Activated CD4-positive, alpha-beta T cell treated with anti-CD3 and anti-CD28 coated beads for 36 hours (primary cell): ENCODE data around the gene KATNB1. TPM values are rescaled to one million over a fixed set of nuclear protein-coding genes. Genes with fewer than 3 reads are reported as not detected.

ENCODE experiments used
- ATAC-seq: fragments of 200-7000 bp; cut with Tn5 transposase; one replicate; pipeline ENCODE4 v1.10.0; 2021; ENCODE audit warnings: mild to moderate bottlenecking, moderate library complexity
- CTCF ChIA-PET: fragments of 350-600 bp; sonication (Branson Sonifier 250); formaldehyde crosslinking; loops from one replicate; lab custom pipeline; 2021; ENCODE audit warnings: antibody characterized with exemption; lab: Charles Lee
- POLR2A ChIA-PET: fragments of 350-600 bp; sonication (Branson Sonifier 250); formaldehyde crosslinking; loops from one replicate; lab custom pipeline; 2021; ENCODE audit warnings: antibody characterized with exemption, inconsistent platforms; lab: Charles Lee
- DNase-seq: peaks from one replicate; pipeline ENCODE4 v3.0.0-alpha.2; 2020
- H3K27ac Mint-ChIP-seq: one replicate; pipeline ENCODE4 v1.8.0; 2021; ENCODE audit warnings: mixed read lengths
- H3K27me3 Mint-ChIP-seq: one replicate; pipeline ENCODE4 v1.8.0; 2021; ENCODE audit warnings: mixed read lengths
- H3K36me3 Mint-ChIP-seq: one replicate; pipeline ENCODE4 v1.8.0; 2021; ENCODE audit warnings: low read depth, mixed read lengths
- H3K4me1 Mint-ChIP-seq: one replicate; pipeline ENCODE4 v1.8.0; 2021; ENCODE audit warnings: mixed read lengths
- H3K4me3 Mint-ChIP-seq: one replicate; pipeline ENCODE4 v1.8.0; 2021; ENCODE audit warnings: mild to moderate bottlenecking, moderate library complexity, mixed read lengths
- H3K9me3 Mint-ChIP-seq: one replicate; pipeline ENCODE4 v1.8.0; 2021; ENCODE audit warnings: low read depth, mixed read lengths
- intact Hi-C, 2 experiments: fragments of 100-400 bp; cut with DNase I in 1 of 2; cut with micrococcal nuclease in 1 of 2; formaldehyde crosslinking; loops; one replicate each; pipeline versions ENCODE4 v1.14.2 to v1.15.1; 2022 to 2024; cut with DNase I, micrococcal nuclease
- microRNA-seq: library from miRNA; unstranded; fragments of <30 nt; microRNA quantifications from one replicate; pipeline ENCODE4 v1.2.0, GENCODE V29; 2021; ENCODE audit warnings: borderline replicate concordance
- total RNA-seq, 2 experiments: library from RNA; stranded (reverse); gene quantifications; one replicate each; pipeline ENCODE4 v1.2.3, GENCODE V29; 2021

The KATNB1 gene
- total RNA-seq, 2 experiments from 2014 or later, result 28.1 to 29.3 TPM

GRCh38 chr16:57805176-57805575, 69.6 kb downstream of the KATNB1 start:
- ATAC-seq, result no peak
- Mint-ChIP-seq H3K4me3 (no peak overlapping the region), H3K27ac (no peak overlapping the region), H3K9me3 (no peaks in the 10 kb centered on the region), H3K4me1 (peaks cover 27% of the 10 kb centered on the region), H3K36me3 (no peaks in the 10 kb centered on the region), H3K27me3 (peaks cover 27% of the 10 kb centered on the region)
- ChIA-PET POLR2A (no interaction called here), CTCF (no interaction called here)
- no peak for DNase-seq
- intact Hi-C loops, result loop anchor here (5.0 to 10.0 kb wide), 2 partner anchors 190 to 208 kb away; no protein-coding TSS in a partner anchor

Small RNA genes within 50 kb of the gene (microRNA-seq; reads per million reads assigned to microRNA genes)
- gene MIR6772, result not detected

Other genes starting within 250 kb of the KATNB1 start
- gene DOK4, start 249.3 kb upstream of the KATNB1 start, total RNA-seq, result 1 to 10 TPM; 5.7 to 6.7 TPM
- gene CCDC102A, start 199.2 kb upstream of the KATNB1 start, total RNA-seq, result 1 to 10 TPM; 8.8 to 9.0 TPM
- 1 to 10 TPM; 3.0 to 4.9 TPM for gene ADGRG5, start 193.1 kb upstream of the KATNB1 start, total RNA-seq
- gene ADGRG1, start 107.1 kb upstream of the KATNB1 start, total RNA-seq, result 1 to 10 TPM; 6.3 to 6.8 TPM
- not detected for gene ADGRG3, start 67.5 kb upstream of the KATNB1 start, total RNA-seq
- under 1 TPM in 1 of 2 experiments, not detected in 1; 0.05 TPM for gene DRC7, start 41.0 kb upstream of the KATNB1 start, total RNA-seq
- under 1 TPM; 0.32 to 0.66 TPM for gene KIFC3, start 66.7 kb downstream of the KATNB1 start, total RNA-seq
- not detected for gene CNGB1, start 235.4 kb downstream of the KATNB1 start, total RNA-seq